WTC11 (cell line): ENCODE results near the gene CLASP1.

Experiments used
- ATF3 ChIP-seq: sonication (generic); formaldehyde crosslinking; conservative IDR thresholded peaks from 2 replicates; pipeline ENCODE4 v1.8.1; 2022; ENCODE audit warnings: mild to moderate bottlenecking, missing genetic modification reagents
- FOXK1 ChIP-seq: sonication (generic); formaldehyde crosslinking; IDR thresholded peaks from 2 replicates; pipeline ENCODE4 v1.8.0; 2022; ENCODE audit warnings: mild to moderate bottlenecking, moderate library complexity, missing genetic modification reagents
- FOXP1 ChIP-seq: sonication (generic); formaldehyde crosslinking; IDR thresholded peaks from 2 replicates; pipeline ENCODE4 v1.8.0; 2022; ENCODE audit warnings: missing genetic modification reagents, mild to moderate bottlenecking, moderate library complexity, borderline replicate concordance
- GABPB1 ChIP-seq: sonication (generic); formaldehyde crosslinking; IDR thresholded peaks from 2 replicates; pipeline ENCODE4 v1.8.1; 2023; ENCODE audit warnings: mild to moderate bottlenecking, missing genetic modification reagents
- MLX ChIP-seq: sonication (generic); formaldehyde crosslinking; IDR thresholded peaks from 2 replicates; pipeline ENCODE4 v1.8.1; 2023; ENCODE audit warnings: mild to moderate bottlenecking, missing genetic modification reagents, moderate library complexity
- NFYB ChIP-seq: sonication (generic); formaldehyde crosslinking; conservative IDR thresholded peaks from 2 replicates; pipeline ENCODE4 v1.8.0; 2022; ENCODE audit warnings: low read depth, missing genetic modification reagents
- NR3C1 ChIP-seq: sonication (generic); formaldehyde crosslinking; conservative IDR thresholded peaks from 2 replicates; pipeline ENCODE4 v1.8.1; 2023; ENCODE audit warnings: low read depth, mild to moderate bottlenecking, missing genetic modification reagents
- SP1 ChIP-seq: sonication (generic); formaldehyde crosslinking; conservative IDR thresholded peaks from 2 replicates; pipeline ENCODE4 v1.8.1; 2022; ENCODE audit warnings: missing genetic modification reagents
- USF2 ChIP-seq: sonication (generic); formaldehyde crosslinking; IDR thresholded peaks from 2 replicates; pipeline ENCODE4 v1.8.1; 2023; ENCODE audit warnings: mild to moderate bottlenecking, missing genetic modification reagents, moderate library complexity
- ZNF232 ChIP-seq: sonication (generic); formaldehyde crosslinking; IDR thresholded peaks from 2 replicates; pipeline ENCODE4 v1.8.0; 2022; ENCODE audit warnings: mild to moderate bottlenecking, missing genetic modification reagents
- TF ChIP-seq, protein P1 (sequence below): fragments of 200-600 bp; IDR thresholded peaks from 2 replicates; pipeline ENCODE4 v1.8.0; 2022; ENCODE audit warnings: antibody characterized with exemption
- TF ChIP-seq, protein P2 (sequence below): fragments of 250-450 bp; sonication (Bioruptor Pico); IDR thresholded peaks from 2 replicates; pipeline ENCODE4 v1.9.0; 2021; ENCODE audit warnings: moderate library complexity, mild to moderate bottlenecking, inconsistent platforms, borderline replicate concordance
- TF ChIP-seq, protein P3 (sequence below): sonication (generic); formaldehyde crosslinking; IDR thresholded peaks from 2 replicates; pipeline ENCODE4 v1.8.0; 2022; ENCODE audit warnings: mild to moderate bottlenecking, missing genetic modification reagents

DNA sequence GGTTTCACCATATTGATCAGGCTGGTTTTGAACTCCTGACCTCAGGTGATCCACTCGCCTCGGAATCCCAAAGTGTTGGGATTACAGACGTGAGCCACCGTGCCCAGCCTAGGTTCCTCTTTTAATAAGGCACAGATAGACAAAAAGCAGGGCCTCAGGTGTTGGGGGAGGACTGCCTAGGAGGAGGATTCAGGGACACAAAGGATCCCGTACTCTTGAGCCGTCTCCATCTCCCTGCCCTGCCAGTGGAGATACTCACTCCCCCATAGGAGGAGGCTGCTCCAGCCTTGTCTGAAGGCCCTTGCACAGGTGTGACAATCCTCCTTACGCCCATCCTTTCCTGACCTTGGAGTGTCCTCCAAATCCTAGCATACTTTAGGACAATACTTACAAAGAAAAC is 332.3 kb downstream of the CLASP1 start:
- no peak for TF ChIP-seq ZNF232 (CRISPR knock-in tag)
- TF ChIP-seq, protein P1, sequence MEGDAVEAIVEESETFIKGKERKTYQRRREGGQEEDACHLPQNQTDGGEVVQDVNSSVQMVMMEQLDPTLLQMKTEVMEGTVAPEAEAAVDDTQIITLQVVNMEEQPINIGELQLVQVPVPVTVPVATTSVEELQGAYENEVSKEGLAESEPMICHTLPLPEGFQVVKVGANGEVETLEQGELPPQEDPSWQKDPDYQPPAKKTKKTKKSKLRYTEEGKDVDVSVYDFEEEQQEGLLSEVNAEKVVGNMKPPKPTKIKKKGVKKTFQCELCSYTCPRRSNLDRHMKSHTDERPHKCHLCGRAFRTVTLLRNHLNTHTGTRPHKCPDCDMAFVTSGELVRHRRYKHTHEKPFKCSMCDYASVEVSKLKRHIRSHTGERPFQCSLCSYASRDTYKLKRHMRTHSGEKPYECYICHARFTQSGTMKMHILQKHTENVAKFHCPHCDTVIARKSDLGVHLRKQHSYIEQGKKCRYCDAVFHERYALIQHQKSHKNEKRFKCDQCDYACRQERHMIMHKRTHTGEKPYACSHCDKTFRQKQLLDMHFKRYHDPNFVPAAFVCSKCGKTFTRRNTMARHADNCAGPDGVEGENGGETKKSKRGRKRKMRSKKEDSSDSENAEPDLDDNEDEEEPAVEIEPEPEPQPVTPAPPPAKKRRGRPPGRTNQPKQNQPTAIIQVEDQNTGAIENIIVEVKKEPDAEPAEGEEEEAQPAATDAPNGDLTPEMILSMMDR = no peak
- no peak for TF ChIP-seq FOXK1 (CRISPR knock-in tag)
- TF ChIP-seq ATF3 = no peak
- no peak for TF ChIP-seq NR3C1 (CRISPR knock-in tag)
- no peak for TF ChIP-seq USF2
- TF ChIP-seq, protein P2, sequence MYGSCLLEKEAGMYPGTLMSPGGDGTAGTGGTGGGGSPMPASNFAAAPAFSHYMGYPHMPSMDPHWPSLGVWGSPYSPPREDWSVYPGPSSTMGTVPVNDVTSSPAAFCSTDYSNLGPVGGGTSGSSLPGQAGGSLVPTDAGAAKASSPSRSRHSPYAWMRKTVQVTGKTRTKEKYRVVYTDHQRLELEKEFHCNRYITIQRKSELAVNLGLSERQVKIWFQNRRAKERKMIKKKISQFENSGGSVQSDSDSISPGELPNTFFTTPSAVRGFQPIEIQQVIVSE (CRISPR knock-in tag) = no peak
- TF ChIP-seq FOXP1 (CRISPR knock-in tag) = no peak
- no peak for TF ChIP-seq SP1
- TF ChIP-seq, protein P3, sequence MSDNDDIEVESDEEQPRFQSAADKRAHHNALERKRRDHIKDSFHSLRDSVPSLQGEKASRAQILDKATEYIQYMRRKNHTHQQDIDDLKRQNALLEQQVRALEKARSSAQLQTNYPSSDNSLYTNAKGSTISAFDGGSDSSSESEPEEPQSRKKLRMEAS = no peak
- no peak for TF ChIP-seq NFYB (CRISPR knock-in tag)
- no peak for TF ChIP-seq GABPB1
- TF ChIP-seq MLX (CRISPR knock-in tag) = no peak
